ENCODE results near the gene FCMR.
A peak's percentile ranks its signal among the peaks of the same experiment; 100 is the strongest.

The FCMR gene

DNA sequence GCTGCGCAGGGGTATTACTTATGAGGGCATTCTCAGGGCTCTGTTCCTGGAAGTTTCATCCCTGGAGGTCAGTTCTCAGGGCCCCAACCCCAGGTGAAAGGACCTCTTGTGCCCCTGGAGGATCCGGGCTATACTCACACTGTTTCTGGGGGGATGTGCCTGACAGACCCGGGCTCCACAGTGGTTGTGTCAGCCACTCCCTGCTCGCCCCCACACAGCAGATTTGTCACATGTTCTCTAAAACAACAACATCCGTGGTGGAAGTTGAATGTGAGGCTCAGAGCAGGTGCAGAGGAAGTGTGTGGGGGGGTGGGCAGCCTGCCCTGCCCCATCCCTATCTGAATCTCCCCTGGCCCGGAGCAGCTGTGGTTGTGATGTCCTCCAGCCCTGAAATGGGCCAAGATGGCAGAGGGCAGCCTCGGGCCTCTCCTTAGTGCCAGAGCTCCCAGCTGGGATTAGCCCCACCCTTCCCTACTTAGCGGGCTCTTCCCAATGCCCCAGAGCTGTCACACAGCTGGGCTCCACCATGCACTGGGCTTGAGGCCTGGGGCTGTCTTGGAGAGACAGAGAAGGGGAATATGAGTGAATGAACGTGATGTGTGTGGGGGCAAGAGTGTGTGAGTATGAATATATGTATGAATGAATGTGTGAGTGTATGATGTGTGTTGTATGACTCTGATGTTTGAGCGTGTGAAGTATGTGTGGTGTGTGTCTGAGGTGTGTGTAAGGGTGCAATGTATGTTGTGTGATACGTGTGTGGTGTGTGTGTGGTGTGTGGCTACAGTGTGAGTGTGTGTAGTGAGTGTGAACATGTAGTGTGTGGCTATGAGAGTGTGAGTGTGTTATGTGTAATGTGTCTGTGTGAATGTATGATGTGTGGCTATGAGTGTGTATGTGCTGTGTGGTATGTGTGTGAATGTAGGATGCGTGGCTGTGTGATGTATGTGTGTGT is 1.5 kb upstream of the FCMR start:
- peak; percentile 63 to 68 for DNase-seq (ENCODE audit: low read depth in 2 of 2)

DNA sequence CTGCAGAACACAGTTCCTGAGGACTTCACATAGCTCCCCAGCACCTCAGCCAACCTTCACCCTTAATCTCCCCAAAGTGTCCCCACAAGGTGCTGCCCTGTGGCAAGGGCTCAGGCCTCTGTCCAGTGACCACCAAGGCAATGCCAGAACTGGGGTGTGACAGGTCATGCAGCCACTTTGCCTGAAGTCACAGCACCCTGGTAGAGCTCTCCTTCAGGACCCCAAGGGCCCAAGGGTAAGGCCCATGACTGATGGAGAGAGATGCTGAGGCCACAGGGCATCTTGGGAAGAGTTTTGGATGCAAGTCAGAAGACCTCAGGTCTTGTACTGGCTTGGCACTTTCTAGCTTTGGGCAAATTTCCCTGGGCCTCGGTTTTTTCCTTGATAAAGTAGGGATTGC is 783 bp upstream of the FCMR start:
- DNase-seq (ENCODE audit: low read depth in 2 of 2): no peak

DNA sequence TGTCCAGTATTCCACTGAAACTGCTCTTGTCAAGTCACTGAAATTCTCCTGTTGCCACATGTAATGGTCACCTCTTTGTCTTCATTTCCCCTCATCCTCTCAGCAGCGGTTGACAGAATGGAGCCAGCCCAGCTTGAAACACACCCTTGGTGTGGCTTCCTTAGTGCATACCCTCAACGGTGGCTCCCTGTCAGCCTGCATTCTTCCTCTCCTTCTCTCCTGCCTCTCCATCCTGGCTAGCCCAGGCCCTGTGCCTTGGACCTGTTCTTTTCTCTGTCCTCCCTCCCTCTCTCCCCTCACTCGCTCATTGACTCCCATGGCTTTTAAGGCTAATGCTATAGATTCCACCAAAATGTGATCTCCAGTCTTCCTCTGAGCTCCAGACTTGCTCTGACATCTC is 3.7 kb downstream of the FCMR start:
- DNase-seq (ENCODE audit: low read depth in 2 of 2): no peak

DNA sequence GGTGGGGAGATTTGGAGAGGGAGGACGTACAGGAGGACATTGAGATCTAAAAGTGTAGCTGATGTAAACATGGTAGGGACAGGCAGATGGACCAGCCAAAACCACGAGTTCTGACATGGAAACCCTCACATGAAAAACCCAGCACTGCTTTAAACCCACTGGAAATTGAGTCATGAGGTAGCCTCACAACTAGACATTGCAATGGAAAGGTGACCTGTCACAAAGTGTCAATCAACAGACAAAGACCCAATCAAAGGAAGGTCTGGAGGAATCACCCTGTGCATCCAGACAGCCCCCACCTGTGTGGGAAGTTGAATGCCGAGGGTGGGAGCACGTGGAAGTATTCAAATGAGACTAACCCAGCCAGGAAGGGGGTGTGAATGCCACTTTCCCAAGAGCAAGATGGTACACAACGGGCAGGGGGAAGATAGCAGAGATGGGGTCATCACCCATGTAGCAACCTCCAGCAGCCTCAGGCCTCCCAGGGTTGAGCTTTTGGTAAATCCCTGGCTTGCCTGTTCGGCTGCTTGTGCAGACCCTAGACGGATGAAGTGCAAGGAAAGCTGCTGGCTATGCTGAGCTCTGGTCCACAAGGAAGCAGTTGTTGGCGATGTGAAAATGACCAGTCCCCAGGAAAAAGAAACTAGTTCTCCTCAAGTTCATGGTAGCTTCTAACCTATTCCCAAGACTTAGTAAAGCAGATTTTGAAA is 5.6 kb downstream of the FCMR start:
- DNase-seq (ENCODE audit: low read depth in 2 of 2): no peak

DNA sequence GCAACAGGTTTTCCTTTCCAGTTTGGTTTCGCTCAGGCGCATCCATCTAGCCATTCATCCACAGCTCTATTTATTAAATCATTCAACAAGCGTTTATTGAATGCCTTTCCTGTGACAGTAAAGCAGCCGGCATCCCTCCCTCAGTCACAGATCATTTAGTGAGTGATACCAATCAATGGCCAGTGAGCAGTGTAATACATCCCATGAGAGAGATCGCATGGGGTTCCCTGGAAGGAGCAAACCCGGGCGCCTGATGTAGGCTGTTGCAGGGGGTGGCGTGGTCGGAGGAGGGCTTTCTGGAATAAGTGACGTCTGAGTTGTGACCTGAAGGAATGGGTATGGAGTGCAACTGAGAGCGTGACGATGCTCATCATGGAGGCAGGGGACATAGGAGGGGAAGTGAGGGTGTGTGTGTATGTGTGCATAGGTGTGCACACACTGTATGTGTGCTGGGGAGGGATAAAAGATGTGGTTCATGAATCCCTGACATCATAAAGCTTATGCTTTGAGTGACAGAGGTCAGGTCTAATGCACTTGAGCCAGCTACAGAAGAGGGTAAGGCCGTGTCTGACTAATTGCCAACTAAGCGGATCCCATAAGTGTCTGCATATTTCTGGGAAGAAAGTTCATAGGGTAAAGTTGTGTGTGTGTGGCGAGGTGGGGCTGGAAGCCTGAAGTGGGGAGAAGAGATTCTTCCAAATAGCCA is 6.6 kb downstream of the FCMR start:
- no peak for DNase-seq (ENCODE audit: low read depth in 2 of 2)

DNA sequence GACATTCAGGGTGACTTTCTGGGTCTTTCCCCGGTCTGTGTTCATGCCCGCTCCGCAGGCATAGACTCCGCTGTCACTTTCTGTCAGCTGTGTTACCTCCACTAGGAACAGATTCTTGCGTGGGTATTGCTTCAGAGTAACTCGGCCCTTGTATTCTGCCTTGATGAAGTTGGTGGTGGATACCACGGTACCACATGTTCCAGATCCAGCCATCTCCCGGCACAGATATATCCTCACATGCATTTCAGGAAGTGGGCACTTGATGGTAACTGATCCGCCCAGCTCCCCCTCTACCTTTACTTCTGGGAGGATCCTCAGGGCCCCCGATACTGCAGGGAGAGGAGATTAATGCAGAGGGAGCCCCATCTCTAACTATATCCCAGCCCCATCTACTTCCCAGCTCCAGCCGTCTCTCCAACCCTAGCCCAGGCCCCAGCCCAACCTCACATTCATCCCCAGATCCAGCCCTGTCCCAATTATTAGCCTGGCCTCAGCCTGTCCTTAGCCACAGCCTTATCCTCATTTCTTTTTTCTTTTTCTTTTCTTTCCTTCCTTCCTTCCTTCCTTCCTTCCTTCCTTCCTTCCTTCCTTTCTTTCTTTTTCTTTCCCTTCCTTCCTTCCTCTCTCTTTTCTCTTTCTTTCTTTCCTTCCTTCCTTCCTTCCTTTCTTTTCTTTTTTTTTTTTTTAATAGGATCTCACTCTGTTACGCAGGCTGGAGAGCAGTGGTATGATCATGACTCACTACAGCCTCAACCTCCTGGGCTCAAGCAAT is 7.8 kb downstream of the FCMR start:
- DNase-seq (ENCODE audit: low read depth in 2 of 2): no peak

DNA sequence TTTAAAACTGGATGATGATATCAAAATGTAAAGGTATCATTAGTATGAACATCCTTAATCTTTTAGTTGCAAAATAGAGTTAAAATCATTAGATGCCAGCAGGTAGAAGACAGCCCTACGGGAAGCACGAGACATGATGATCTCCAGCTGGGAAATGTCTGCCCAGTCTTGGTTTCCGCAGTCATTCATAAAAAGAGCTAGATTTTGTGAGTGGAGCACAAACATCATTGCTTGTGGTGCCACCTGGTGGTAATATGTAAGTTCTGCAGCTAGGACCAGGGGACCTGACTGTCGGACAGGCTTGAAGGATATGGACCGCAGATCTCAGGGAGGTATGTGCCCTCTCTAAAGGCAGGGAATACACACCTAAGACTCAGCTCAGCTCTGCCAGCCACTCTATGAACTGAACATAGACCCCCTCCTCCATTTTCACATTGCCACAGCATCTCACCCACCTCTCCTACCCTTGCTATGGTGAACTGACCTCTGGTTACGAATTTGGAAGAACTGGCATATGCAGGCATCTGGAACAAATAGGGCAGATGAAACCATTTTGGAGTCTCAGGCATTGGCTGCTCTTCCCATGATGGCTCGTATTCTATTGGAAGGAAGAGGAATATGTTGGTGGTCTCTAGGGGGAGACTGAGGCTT is 9.2 kb downstream of the FCMR start:
- peak; percentile 28 to 49 for DNase-seq (ENCODE audit: low read depth in 2 of 2)

DNA sequence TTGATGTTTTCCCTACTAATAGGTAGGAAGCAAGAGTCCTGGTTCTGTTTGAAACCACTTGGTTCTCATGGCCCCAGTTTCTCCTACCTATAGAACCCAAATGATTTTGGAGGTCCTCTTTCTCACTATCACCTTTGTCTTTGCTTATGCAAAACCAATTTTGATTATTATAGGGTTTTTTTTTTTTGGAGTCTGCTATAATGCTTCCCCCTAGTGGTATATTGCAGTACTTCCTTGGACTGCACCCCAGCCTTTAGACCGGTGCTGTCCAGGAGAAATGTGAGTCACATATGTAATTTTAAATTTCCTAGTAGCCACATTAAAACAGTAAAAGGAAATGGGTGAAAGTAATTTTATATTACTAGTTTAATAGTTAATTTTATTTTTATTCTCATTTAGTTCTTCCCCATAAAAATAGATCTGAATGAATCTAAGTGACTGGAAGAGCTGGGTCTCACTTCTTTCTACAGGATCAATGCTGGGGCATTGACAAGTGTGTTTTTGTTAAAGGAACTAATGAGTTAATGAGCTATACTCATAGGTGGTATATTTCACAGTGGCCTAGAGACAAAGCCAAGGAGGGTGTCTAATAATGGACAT is 10.6 kb downstream of the FCMR start:
- DNase-seq (ENCODE audit: low read depth in 2 of 2): no peak

DNA sequence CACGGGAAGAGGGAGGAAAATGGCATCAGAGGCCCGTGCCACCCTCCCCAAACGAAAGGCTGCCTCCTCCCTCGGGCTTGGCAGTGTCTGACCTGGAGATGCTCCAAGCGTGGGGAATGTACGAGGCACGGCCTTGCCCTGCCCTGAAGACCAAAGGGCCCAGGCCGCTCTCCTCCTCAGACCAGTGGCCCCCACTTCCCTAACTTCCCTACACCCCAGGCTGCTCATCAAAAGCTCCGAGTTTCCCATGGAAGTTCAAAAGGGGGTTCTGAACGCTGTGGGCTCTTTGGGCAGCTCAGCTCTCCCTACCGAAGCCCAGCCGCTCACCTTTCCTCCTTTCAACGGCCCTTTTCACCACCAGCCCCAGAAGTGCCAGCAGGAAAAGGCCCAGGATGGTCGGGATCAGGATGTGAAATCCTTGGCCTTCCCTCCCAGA is 11.8 kb downstream of the FCMR start:
- no peak for DNase-seq (ENCODE audit: low read depth in 2 of 2)

DNA sequence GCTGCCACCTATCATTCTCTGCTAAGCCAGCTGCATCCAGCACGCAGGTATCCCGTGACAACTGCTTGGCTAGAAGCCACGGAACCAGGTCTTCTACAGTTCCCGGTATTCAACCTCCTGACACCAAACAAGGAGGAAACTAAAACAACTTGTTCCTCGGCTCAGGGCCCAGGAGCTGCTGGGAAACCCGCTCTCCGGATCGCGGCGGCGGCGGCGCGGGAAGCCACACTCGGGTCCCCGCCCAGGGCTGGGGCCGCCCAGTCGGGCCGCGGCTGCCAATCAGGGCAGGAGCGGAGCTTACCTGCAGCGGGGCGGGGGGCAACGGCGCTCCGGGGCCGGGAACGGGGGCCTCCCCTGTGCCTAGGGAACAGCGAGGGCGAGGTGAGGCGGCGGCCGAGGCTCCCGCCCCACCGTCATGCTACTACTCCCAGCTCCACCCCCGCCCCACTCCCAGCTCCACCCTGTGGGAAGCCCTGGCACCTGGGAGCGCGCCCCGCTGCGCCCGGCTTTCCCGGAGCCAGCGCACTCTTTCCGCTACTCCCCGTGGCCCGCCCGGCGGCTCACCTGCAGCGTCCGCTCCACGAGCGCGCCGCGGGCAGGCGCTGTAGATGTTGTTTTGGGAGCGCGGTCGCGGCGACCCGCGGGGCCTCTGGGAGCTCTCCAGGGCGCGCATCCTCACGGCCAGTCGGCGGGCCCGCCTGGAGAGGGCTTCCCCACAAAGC is 12.4 kb downstream of the FCMR start:
- DNase-seq (ENCODE audit: low read depth in 2 of 2): peak in 1 of 2 donors; percentile 28

DNA sequence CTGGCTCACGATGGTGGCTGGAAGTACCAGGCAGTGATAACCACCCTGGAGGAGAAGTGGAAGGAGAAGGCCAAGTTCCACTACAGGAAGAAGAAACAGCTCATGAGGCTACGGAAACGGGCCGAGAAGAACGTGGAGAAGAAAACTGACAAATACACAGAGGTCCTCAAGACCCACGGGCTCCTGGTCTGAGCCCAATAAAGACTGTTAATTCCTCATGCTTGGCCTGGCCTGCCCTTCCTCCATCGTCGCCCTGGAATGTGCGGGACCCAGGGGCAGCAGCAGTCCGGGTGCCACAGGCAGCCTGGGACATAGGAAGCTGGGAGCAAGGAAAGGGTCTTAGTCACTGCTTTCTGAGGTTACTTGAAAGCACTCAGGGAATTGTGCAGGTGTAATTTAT is 13.7 kb downstream of the FCMR start:
- DNase-seq (ENCODE audit: low read depth in 2 of 2): no peak

DNA sequence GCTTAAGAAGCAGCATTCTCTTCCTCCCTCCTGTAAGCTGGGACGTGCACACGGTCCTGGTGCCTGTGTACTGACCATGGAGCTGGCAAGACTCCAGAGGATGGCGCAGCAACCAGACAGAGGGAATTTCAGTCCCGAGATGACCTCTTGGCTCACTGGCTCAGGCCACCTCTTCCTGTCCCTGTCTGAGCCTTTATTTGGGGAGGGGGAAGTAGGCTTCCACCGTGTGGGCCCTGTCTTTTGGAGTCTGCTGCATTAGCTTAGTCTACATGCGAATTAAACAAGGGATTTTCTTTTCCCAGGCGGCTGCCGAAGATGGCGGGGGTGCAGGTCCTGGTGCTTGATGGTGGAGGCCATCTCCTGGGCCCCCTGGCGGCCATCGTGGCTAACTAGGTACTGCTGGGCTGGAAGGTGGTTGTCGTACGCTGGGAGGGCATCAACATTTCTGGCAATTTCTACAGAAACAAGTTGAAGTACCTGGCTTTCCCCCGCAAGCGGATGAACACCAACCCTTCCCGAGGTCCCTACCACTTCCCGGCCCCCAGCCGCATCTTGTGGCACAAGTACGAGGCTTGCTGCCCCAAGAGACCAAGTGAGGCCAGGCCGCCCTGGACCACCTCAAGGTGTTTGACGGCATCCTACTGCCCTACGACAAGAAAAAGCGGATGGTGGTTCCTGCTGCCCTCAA is 14.3 kb downstream of the FCMR start:
- no peak for DNase-seq (ENCODE audit: low read depth in 2 of 2)

DNA sequence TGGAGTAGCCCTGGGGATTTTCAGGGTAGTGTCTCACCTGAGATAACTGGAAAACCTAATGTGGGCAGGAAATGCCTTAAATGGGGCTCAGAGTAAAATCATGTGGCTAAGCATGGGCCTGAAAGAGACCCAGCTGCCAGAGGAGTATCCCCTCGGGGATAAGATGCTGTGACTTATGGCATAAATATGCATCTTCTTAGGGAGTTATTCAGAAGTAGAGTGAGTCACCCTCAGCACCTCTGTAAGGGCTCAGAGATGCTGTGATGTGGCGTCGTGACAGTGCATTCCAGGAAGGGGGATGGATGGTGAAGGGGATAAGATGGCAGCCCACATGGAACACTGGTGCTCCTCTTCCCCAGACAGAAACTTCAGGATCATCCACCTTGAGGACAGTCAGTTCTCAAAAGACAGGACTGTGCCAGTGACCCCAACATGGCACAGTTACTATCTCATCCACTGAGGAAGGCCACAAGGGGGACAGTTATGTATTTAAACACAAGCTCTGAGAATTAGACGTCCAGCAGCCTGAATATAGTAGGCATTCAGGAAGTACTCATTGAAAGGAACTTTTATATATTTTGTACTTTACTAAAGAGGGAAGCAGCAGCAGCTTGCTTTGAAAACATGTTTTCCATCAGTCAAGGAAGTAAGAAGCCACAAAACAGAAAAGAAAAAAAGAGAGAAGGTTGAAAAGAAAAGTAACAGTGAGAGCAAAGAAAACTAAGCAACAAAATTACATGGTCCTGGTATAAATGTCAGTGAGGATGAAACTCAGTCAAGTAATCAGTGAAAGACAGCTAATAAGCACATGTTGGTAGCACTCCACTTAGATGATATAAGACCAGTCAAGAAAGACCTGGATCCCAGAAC is 16.2 kb downstream of the FCMR start:
- DNase-seq (ENCODE audit: low read depth in 2 of 2): peak; percentile 43 to 48

DNA sequence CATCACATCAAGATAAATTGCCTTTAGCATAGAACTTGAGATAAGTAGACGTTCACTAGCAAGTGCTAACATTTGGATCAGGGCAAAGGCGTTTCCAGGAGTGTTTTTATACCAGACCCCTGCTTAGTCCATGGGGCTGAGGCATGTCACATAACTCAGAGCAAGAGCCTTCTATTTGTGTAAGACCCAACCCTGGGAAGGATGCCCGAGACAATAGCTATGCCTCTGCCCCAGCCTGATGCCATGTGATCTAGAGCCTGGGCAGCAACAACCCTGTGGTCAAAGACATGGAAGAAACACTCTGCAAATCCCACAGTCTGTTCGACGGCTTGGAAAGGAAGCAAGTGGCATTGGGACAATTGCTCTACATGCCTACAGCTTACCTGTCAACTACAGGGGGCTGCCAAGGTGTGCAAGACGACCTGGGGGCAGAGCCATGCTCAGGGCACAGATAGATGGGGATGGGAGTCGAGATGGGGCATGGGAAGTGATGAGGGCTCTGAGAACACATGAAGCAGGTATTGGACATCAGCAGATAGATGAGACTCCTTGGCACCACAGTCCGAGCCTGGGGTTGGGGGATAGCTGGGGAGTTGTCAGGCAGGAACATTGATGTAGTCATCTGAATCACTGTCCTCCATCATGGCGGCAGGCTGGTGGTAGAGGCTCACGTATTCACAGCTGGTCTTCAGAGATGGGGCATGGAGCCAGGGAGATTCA is 17.2 kb downstream of the FCMR start:
- no peak for DNase-seq (ENCODE audit: low read depth in 2 of 2)

DNA sequence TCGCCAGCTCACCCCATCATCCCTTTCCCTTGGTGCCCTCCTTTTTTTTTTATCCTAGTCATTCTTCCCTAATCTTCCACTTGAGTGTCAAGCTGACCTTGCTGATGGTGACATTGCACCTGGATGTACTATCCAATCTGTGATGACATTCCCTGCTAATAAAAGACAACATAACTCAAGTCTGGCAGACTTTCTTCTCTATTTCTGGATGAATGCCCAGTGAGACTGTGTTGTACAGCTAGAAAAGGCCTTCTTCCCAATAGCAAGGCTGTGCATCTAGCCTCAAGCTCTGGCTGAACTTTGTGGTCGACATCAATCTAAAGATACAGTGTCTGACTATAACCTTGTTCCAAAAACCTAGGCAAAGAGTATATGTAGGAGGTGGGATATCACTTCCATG is 18.1 kb downstream of the FCMR start:
- no peak for DNase-seq (ENCODE audit: low read depth in 2 of 2)

DNA sequence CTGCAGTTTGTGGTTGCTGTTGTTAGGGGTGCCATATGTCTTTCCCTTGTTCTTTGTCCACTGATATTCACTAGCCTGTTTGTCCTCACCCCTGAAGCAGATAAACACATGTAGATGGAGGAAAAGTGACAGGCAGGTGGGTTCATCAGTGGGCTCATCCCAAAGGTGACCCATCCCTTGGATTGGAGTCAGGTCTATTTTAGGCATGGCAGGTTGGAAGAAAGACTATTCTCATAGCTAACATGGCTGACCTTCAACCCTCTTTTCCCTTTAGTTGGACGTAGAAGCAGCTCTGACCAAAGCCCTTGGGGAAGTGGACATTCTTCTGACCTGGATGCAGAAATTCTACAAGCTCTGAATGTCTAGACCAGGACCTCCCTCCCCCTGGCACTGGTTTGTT is 19.0 kb downstream of the FCMR start:
- DNase-seq (ENCODE audit: low read depth in 2 of 2): no peak

DNA sequence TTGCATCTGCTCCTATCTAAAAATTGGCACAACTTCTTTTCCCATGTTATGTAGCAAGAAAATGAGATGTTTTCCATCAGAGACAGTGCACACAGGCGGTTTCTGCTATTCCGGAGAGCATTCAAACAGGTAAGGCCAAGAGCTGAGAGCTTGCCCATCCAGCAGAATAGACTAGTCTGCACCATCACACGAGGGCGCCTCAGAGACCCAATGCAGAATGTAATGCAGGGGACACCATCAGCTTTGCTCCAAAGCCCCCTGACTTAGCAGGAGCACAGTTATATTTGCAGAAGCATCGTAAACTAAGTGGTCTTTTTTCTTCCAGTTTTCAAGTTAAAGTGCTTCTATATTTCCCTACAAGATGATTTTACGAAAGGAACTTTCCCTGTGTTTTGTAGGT is 19.8 kb downstream of the FCMR start:
- no peak for DNase-seq (ENCODE audit: low read depth in 2 of 2)

DNA sequence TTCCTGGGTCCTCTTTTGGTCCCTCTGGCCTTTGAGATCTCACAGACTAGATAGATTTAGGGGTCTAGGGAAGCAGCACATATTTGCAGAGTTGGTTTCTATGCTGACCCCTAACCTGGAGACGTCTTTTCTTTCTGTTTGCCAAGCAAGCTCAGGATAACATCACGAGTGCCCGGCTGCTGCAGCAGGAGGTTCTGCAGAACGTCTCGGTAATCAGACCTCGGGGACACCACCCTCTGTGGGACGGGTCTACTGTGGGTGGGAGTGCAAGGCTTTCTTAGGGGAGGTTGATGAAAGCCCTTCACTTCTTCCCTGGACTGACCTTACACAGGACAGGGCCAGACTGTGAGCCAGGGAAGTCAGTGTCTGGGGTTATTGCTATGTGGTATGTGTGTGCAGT is 21.6 kb downstream of the FCMR start:
- no peak for DNase-seq (ENCODE audit: low read depth in 2 of 2)
